HG02798 (cell line): ENCODE measurements around the gene ZNF516.

Experiments used
- ATAC-seq: cut with Tn5 transposase; IDR thresholded peaks from one replicate; pipeline ENCODE4 v1.9.1; 2021; ENCODE audit warnings: mild to moderate bottlenecking; ENCODE audit not compliant: unreplicated experiment, poor library complexity

ZNF516 gene

GRCh38 chr18:76457475-76457874, 37.6 kb downstream of the ZNF516 start:
- no peak for ATAC-seq

DNA sequence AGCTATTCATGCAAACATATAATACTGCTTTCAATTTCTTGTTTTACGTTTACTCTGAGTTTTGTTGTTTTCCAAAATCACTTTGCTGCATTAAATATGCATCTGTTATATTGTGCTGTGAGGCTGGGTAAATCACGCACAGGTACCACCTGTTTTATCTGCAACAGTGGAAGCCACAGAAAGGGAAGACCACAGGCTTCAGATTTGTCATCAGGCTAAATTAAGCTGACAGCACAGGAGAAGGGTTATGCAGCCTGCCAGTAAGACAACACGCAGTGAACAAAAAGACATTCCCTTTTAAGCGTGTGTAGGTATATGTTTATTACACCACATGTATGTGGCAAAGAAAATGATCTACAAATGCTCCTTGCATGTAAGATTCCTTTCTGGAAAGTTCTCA, 38.2 kb downstream of the ZNF516 start:
- no peak for ATAC-seq

DNA sequence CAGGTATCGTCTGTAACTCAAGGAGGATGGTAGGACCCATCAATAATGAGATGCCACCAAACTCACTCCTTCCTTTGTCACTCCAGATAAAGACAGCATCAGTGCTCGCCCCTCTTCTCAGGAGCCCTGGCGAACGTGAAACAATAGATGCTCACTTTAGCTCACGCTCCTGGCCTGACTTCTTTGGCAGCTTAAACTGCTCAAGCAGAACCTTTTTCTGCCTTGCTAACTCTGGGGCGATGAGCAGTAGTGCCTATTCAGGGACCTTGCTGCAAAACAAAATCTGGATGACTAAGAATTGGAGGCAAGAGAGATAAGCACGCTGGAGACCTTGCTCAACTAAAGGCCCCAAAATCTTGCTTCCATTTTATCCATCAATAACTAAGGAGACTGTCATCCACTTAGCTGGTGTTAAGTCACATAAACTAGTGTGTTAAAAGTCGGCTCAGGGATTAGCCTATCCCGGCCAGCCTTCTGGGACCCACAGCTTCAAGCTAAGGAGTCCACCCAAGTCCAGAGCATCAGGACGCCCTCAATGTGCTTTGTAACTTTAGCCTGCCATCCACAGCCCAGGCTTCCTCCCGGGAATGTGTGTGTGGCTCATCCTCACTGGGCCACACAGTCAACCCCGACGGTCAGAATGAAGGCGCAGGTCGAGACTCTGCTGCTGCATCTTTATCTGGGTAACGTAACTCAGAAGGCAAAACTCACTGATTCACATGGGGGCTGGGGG, 38.9 kb downstream of the ZNF516 start:
- no peak for ATAC-seq

GRCh38 chr18:76455003-76455676, 39.9 kb downstream of the ZNF516 start:
- ATAC-seq: no peak

GRCh38 chr18:76454418-76454817, 40.6 kb downstream of the ZNF516 start:
- no peak for ATAC-seq

DNA sequence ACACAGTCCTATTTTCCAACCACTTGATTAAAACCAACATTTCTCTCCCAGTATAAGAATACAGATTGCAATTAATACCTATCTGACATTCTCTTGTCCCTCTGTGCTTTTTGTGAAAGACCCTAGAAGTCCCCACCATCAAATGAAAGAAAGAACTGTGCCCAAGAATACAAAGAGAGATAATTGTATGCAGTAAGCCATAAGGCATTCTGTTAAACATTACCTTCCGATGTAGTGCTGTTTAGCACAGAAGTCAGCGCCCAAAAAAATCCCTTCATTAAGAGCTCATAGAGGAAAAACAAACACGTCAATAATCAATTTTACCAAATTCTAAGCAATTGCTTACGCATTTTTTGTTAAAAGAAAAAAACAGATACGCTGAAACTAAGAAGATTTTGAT, 41.1 kb downstream of the ZNF516 start:
- no peak for ATAC-seq

DNA sequence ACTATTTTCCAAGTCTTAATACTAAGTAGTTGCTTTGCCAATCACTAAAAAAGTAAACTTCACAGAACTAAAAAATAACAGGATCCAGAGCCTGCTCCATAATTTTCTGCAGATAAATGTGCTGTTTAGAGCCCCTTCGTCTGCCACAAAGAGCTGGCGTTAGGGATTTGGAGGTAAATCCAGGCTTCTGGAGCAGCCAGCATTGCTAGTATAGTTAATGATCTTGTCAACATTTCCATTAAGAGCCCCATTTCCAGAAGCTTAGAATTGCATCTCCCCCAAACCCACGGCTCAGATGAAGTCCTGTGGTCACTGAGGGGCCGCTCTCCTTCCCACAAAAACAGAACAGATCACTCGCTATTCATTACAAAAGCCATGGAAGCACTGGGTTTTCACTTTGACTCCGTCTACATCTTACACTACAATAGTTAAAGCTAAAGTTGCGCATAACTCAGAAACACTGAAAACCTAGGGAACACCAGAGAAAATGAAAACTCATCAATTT, 41.9 kb downstream of the ZNF516 start:
- no peak for ATAC-seq

- no peak for ATAC-seq
Observed at GRCh38 chr18:76452357-76452756, 42.7 kb downstream of the ZNF516 start.

DNA sequence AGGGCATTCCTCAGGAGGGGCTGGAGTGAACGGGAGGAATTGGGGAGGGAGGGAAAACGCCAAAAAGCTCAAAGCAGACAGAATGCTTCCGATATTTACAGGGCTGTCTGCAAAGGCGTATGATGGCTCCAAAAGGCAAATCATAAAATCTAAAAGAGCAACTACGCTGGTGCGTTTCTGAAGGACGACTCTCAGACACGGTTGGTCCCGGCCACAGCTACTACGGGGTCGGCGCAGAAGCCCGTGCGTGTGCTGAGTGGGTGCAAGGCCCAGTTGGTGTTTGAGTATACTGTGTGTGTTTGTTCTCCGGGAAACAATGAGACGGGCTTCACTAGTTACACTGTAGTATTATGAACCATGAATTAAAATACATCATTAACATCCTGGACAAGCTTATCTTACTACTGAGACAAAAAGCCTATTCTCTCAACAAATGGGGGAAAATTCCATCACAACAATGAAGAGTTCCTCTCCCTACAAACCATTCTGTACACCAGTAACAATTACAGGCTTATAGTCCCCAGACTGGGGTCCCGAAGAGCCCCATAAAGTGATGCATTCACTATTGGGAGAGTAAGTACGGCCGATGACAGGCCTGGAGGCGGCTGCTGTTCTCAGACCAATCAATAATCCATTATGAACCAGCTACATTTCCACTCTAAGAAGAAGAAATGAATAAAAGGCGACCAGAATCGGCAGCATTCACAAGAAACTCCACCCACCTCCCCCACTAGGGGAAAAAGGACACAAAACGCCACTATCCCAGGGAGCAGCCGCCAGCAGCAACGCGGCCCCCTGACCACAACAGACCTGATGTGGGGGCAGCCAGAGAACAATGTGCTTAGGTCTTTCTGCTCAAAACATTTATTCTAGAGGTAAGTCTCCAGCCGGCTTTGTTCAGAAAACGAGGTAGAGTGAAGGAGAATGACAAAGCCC, 43.4 kb downstream of the ZNF516 start:
- no peak for ATAC-seq

GRCh38 chr18:76450452-76451395, 44.3 kb downstream of the ZNF516 start:
- ATAC-seq: no peak

DNA sequence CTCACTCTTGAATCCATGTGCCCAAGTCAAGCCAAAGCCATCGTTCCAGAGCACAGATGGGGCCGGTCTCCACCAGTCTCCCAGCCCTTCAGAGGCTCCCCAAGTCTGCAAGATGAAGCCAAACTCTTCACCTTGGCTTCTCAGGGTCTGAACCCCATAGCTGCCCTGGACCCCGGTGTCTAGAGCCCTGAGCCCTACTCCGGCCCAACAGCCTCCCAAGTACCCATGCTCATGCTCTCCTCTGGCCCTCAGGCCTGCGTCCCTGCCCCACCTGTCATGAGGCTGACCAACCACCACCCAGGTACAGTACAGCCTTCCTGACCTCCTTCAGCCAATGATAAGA, 46.0 kb downstream of the ZNF516 start:
- ATAC-seq: no peak

- no peak for ATAC-seq
Observed at GRCh38 chr18:76448256-76449110, 46.6 kb downstream of the ZNF516 start.

DNA sequence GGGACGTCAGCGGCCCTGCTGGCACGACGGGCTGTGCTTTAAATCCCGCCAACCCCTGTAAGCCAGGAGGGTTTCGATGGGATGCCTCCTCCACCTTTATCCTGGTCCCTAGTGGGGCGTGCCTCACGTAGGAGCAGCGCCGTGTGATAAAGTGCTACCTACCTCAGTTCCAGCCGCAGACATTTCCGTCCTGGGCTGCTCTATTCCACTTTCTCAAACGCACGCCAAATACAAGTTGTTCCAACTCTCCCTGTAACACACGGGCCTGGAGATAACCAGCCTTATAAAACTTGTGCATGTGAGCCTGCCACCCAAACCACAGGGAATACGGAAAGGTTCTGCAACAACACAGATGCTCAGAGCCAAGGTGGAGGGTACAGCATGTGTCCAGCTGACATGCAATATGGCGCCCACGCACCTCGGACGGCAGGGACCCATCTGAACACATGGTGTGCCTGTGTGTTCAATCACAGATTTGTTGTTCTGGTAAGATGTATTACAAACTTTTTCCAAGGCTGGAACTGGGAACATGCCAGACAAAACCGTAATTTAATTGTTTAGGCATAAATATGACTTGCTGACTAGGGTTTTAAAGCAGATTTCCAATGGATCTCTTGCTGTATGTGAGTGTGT, 47.7 kb downstream of the ZNF516 start:
- ATAC-seq: no peak

DNA sequence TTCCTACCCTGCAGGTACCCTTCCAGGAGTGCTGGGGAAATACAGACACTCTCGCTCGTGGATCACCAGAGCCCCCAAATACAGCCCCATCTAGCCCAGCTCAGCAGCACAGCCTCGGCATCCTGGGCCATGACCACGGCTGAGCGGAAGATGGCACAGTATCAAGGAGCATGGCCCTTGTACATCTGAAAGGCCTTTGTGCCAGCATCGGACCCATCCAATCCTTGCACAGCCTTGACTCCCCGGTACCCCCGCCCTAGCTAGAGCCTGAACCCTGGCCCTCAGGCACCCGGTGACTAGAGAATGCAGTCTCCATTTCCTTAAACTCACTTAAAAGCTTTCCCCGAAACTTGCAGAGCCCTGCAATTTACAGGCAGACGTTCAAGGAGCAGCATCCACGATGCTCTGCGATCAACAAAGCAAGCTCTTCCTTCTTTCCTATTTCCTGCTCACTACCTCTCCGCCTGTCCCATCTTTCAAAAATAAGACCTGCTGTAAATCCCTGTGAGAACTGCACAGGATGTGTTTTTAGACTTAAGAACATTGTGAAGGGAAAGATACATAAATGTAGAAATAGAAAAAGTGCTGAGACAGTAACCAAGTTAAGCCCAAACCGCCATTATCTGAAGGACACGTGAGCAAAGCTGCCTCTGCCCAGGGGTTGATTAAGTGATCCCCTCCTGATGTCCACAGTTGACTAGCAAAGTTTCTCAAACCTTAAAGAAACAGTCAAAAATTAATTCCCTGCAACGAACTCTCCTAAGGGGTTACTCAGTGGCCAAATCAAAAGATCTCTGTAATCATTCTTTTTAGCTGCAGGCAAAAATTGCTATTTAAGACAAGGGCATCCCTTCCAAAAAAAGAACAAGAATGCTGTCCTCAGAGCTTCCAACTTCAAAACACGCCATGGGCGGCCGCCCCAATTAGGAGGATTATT, 48.5 kb downstream of the ZNF516 start:
- ATAC-seq: no peak

DNA sequence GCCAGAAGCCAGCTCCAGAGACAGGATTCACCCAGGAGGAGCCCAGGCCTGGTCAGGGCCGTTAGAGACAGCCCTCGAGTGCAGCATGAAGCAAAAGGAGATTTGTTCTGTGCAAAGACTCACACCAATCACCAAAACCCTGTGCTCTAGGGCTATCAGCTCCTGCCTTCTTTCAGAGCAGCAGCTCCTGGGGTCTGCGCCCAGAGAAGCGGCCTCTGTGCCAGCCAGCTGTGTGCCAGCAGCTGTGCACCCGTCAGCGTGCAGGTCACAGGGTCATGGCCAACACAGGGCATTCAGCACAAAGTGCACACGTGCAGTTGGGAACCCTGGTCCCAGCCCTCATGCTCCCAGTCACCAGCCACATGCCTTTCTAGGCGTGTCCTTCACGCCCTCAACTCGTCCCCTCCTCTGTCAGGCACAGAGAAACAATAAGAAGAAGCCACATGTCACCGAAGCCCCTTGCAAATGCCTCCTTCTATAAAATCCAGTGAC, 49.3 kb downstream of the ZNF516 start:
- no peak for ATAC-seq

DNA sequence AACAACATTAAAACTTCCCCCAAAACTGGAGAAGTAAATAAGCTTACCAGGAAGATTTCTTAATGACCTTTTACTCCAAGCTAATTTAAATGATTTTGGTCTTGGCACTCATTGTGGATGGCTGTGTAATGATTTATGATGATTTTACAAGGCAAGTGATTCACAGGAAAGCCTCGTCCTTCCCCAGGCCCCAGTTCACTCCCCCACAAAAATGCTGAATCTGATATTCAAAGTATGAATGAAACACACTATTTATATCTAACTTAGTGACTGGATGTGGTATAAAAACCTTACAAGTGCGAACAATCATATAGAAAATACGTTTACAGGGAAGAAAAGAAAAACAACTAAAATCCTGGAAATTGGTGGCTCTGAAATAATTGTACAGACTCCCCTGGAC, 49.8 kb downstream of the ZNF516 start:
- no peak for ATAC-seq

GRCh38 chr18:76444446-76445105, 50.5 kb downstream of the ZNF516 start:
- no peak for ATAC-seq
